ENCODE data around the gene KIF2C.
A peak's percentile ranks its signal among the peaks of the same experiment; 100 is the strongest.
"Not testable (repeated sequence)": the region's sequence is repeated elsewhere in the genome, so short reads cannot be mapped to it uniquely, and the experiment has no call there.

The KIF2C gene

DNA sequence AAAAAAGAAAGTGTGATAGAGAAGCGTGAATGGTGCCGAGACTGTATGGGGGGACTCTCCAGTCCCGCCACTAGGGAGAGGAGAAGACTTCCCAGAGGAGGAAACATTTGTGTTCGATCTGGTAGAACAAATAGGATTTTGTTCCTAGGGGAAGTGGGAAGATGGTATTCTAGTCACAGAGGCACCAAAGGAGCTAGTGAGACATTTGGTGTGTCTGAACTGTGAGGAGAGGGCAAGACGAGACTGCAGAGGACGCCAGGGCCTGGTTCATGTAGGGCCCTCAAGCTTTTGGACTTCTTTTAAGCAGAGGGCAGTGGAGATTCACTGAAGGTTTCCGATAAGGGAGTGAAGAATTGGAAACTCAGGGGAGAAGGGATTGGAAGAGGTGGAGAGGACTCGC lies 71.6 kb downstream of the KIF2C start:
- Histone ChIP-seq H3K79me2 (ENCODE audit: low read length) (no peaks in the 10 kb centered on the region), H2AFZ (ENCODE audit: low read length) (no peak overlapping the region), H3K9me3 (replicated peaks; ENCODE audit: insufficient read depth, low read length) (no peaks in the 10 kb centered on the region), H4K20me1 (ENCODE audit: insufficient read depth, low read length) (no peaks in the 10 kb centered on the region), H3K4me2 (ENCODE audit: low read depth, low read length) (no peak overlapping the region), H3K4me1 (ENCODE audit: low read length) (peaks cover 19% of the 10 kb centered on the region), H3K9me2 (replicated peaks; ENCODE audit: insufficient read depth, low read length) (no peaks in the 10 kb centered on the region), H3F3A (ENCODE audit: insufficient read depth, low read length) (peaks cover 11% of the 10 kb centered on the region; the same call in 1 of the 2 replicates), H3K4me3 (ENCODE audit: low read length) (no peak overlapping the region), H3K27ac (ENCODE audit: low read length) (no peak overlapping the region), H3K27me3 (replicated peaks; ENCODE audit: insufficient read depth, low read length) (0 out of 2 replicates have a peak, but pooled peaks cover 4% of the 10 kb centered on the region), H3K9ac (ENCODE audit: low read length) (no peak overlapping the region), H3K36me3 (replicated peaks; ENCODE audit: insufficient read depth, low read length) (no peaks in the 10 kb centered on the region)
- DNase-seq, result no peak
- no peak for TF ChIP-seq EZH2 (optimal IDR thresholded peaks at IDR 0.05; ENCODE audit: low read depth, low read length)
- TF ChIP-seq, protein P1, sequence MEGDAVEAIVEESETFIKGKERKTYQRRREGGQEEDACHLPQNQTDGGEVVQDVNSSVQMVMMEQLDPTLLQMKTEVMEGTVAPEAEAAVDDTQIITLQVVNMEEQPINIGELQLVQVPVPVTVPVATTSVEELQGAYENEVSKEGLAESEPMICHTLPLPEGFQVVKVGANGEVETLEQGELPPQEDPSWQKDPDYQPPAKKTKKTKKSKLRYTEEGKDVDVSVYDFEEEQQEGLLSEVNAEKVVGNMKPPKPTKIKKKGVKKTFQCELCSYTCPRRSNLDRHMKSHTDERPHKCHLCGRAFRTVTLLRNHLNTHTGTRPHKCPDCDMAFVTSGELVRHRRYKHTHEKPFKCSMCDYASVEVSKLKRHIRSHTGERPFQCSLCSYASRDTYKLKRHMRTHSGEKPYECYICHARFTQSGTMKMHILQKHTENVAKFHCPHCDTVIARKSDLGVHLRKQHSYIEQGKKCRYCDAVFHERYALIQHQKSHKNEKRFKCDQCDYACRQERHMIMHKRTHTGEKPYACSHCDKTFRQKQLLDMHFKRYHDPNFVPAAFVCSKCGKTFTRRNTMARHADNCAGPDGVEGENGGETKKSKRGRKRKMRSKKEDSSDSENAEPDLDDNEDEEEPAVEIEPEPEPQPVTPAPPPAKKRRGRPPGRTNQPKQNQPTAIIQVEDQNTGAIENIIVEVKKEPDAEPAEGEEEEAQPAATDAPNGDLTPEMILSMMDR (IDR thresholded peaks at IDR 0.05; ENCODE audit: low read length), result no peak
- TF ChIP-seq EZH2phosphoT487 (IDR thresholded peaks at IDR 0.05; ENCODE audit: low read length), result no peak

DNA sequence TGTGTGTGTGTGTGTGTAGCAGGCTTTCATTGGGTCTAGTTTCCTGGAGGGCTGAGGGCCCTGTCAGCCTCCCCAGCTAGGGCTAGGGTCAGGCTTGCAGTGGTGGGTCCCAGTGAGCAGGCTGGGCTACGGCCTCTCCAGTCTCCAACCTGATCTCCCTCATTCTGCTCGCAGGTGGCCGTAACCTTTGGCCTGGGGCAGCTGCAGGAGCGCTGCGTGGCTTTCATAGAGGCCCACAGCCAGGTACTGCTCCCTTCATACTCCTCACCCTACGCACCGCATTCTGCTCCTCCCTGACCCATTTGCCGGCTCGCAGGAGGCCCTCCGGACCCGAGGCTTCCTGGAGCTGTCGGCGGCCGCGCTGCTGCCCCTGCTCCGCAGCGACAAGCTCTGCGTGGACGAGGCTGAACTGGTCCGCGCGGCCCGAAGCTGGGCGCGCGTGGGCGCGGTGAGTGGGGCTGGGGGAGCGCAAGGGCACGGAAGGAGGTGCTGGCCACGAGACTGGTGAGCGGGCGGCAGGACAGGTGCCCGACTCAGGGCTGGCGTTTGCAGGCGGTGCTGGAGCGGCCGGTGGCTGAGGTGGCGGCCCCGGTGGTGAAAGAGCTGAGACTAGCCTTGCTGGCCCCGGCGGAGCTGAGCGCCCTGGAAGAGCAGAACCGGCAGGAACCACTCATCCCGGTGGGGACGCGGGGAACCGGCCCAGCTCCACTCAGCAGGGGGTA lies 73.3 kb downstream of the KIF2C start:
- Histone ChIP-seq H3F3A (ENCODE audit: insufficient read depth, low read length) (peaks cover 11% of the 10 kb centered on the region), H3K4me1 (ENCODE audit: low read length) (peaks cover 19% of the 10 kb centered on the region), H3K9me2 (replicated peaks; ENCODE audit: insufficient read depth, low read length) (no peaks in the 10 kb centered on the region), H3K79me2 (ENCODE audit: low read length) (no peaks in the 10 kb centered on the region), H3K27ac (ENCODE audit: low read length) (no peak overlapping the region), H3K36me3 (replicated peaks; ENCODE audit: insufficient read depth, low read length) (no peaks in the 10 kb centered on the region), H3K4me2 (ENCODE audit: low read depth, low read length) (peak overlapping the region; percentile 56), H3K9me3 (replicated peaks; ENCODE audit: insufficient read depth, low read length) (no peaks in the 10 kb centered on the region), H2AFZ (ENCODE audit: low read length) (peak overlapping the region; percentile 76), H3K27me3 (replicated peaks; ENCODE audit: insufficient read depth, low read length) (peaks cover 9% of the 10 kb centered on the region; the same call in 1 of the 2 replicates), H3K9ac (ENCODE audit: low read length) (no peak overlapping the region), H3K4me3 (ENCODE audit: low read length) (peak overlapping the region; percentile 65), H4K20me1 (ENCODE audit: insufficient read depth, low read length) (no peaks in the 10 kb centered on the region)
- DNase-seq, result no peak
- TF ChIP-seq EZH2 (optimal IDR thresholded peaks at IDR 0.05; ENCODE audit: low read depth, low read length), result no peak
- TF ChIP-seq, protein P1 (IDR thresholded peaks at IDR 0.05; ENCODE audit: low read length), result no peak
- no peak for TF ChIP-seq EZH2phosphoT487 (IDR thresholded peaks at IDR 0.05; ENCODE audit: low read length)

DNA sequence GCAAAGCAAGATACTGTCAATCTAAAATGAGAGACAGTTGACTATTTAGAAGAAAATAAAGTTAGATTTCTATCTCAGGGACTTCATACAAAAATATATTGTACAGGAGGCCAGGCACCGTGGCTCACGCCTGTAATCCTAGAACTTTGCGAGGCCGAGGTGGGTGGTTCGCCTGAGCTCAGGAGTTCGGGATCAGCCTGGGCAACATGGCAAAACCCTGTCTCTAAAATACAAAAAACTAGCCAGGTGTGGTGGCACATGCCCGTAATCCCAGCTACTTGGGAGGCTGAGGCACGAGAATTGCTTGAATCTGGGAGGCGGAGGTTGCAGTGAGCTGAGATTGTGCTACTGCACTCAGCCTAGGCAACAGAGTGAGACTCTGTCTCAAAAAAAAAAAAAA lies 76.3 kb downstream of the KIF2C start:
- not testable (repeated sequence) for H3K27me3 ChIP-seq (replicated peaks; ENCODE audit: insufficient read depth, low read length); H3K9me3 ChIP-seq (replicated peaks; ENCODE audit: insufficient read depth, low read length); H3K4me2 ChIP-seq (ENCODE audit: low read depth, low read length); H3K9ac ChIP-seq (ENCODE audit: low read length); H3K36me3 ChIP-seq (replicated peaks; ENCODE audit: insufficient read depth, low read length); H3K27ac ChIP-seq (ENCODE audit: low read length); H2AFZ ChIP-seq (ENCODE audit: low read length); H3K9me2 ChIP-seq (replicated peaks; ENCODE audit: insufficient read depth, low read length); H3K79me2 ChIP-seq (ENCODE audit: low read length); H4K20me1 ChIP-seq (ENCODE audit: insufficient read depth, low read length); DNase-seq; H3K4me3 ChIP-seq (ENCODE audit: low read length); H3K4me1 ChIP-seq (ENCODE audit: low read length)
- H3F3A ChIP-seq (ENCODE audit: insufficient read depth, low read length), result peaks cover 16% of the 10 kb centered on the region

DNA sequence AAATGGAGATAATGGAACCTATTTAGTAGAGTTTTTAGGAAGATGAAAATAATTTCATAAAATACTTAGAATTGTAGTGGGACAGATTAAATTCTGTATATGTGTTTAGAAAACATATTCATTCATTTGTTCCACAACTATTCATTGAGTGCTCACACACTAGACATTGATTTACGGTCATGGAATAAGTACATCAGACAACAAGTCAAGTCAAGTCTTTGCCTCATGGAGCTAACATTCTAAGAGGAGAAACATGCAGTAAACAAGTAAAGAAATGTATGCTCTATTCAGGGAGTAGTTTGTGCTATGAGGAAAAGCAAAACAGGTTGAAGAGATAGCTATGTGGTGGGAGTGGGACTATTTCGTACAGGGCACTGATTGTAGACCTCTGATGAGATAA lies 77.7 kb downstream of the KIF2C start:
- no peak overlapping the region for H3K4me3 ChIP-seq (ENCODE audit: low read length)
- H3K27me3 ChIP-seq (replicated peaks; ENCODE audit: insufficient read depth, low read length), result peaks cover 9% of the 10 kb centered on the region; the same call in 1 of the 2 replicates
- no peak overlapping the region for H2AFZ ChIP-seq (ENCODE audit: low read length)
- H3K9me3 ChIP-seq (replicated peaks; ENCODE audit: insufficient read depth, low read length), result no peaks in the 10 kb centered on the region
- H3K4me1 ChIP-seq (ENCODE audit: low read length), result no peaks in the 10 kb centered on the region
- no peaks in the 10 kb centered on the region for H3K9me2 ChIP-seq (replicated peaks; ENCODE audit: insufficient read depth, low read length)
- no peak for DNase-seq
- no peak overlapping the region for H3K9ac ChIP-seq (ENCODE audit: low read length)
- TF ChIP-seq EZH2 (optimal IDR thresholded peaks at IDR 0.05; ENCODE audit: low read depth, low read length) (no peak), EZH2phosphoT487 (IDR thresholded peaks at IDR 0.05; ENCODE audit: low read length) (no peak)
- TF ChIP-seq, protein P1 (IDR thresholded peaks at IDR 0.05; ENCODE audit: low read length), result no peak
- no peaks in the 10 kb centered on the region for H3K36me3 ChIP-seq (replicated peaks; ENCODE audit: insufficient read depth, low read length)
- H3K4me2 ChIP-seq (ENCODE audit: low read depth, low read length), result no peak overlapping the region
- H3K27ac ChIP-seq (ENCODE audit: low read length), result no peak overlapping the region
- no peaks in the 10 kb centered on the region for H4K20me1 ChIP-seq (ENCODE audit: insufficient read depth, low read length)
- H3F3A ChIP-seq (ENCODE audit: insufficient read depth, low read length), result peaks cover 11% of the 10 kb centered on the region
- H3K79me2 ChIP-seq (ENCODE audit: low read length), result no peaks in the 10 kb centered on the region

Measured in MM.1S (cell line).